Measurements from ENCODE around the gene ZNF408.

DNA sequence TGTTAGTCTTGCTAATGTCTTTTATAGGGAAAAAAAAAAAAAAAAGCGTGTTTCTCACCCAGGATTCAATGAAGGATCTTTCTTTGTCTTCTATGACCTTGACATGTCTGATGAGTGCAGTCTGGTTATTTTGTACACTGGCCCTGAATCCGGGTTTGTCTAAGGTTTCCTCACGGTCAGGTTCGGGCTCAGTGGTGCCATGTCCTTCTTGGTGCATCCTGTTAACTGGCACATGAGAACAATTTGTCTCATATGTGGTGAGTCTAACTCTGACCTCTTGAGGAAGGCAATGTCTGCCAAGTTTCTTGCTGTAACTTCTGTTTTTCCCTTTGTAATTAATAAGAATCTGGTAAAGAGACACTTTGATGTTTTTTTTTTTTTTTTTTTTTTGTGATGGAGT lies 30.7 kb downstream of the ZNF408 start:
- TF ChIP-seq, protein P1, sequence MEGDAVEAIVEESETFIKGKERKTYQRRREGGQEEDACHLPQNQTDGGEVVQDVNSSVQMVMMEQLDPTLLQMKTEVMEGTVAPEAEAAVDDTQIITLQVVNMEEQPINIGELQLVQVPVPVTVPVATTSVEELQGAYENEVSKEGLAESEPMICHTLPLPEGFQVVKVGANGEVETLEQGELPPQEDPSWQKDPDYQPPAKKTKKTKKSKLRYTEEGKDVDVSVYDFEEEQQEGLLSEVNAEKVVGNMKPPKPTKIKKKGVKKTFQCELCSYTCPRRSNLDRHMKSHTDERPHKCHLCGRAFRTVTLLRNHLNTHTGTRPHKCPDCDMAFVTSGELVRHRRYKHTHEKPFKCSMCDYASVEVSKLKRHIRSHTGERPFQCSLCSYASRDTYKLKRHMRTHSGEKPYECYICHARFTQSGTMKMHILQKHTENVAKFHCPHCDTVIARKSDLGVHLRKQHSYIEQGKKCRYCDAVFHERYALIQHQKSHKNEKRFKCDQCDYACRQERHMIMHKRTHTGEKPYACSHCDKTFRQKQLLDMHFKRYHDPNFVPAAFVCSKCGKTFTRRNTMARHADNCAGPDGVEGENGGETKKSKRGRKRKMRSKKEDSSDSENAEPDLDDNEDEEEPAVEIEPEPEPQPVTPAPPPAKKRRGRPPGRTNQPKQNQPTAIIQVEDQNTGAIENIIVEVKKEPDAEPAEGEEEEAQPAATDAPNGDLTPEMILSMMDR (conservative IDR thresholded peaks at IDR 0.05; ENCODE audit: low read length) = no peak
- TF ChIP-seq EZH2phosphoT487 (IDR thresholded peaks at IDR 0.05; ENCODE audit: borderline replicate concordance) = no peak
